A549 treated with AZD9567 at 1 μM for 4 hours (cell line): ENCODE results near the gene SLC30A4. TPM values are rescaled to one million over a fixed set of nuclear protein-coding genes. Genes with fewer than 3 reads are reported as not detected.

Source experiments
- total RNA-seq: library from RNA; stranded (reverse); fragments of 200-300 nt; extraction: Qiagen RNA extraction; gene quantifications from 5 replicates; pipeline ENCODE4 v1.2.3, GENCODE V29; 2022; ENCODE audit not compliant: insufficient read depth

Gene SLC30A4, protein sequence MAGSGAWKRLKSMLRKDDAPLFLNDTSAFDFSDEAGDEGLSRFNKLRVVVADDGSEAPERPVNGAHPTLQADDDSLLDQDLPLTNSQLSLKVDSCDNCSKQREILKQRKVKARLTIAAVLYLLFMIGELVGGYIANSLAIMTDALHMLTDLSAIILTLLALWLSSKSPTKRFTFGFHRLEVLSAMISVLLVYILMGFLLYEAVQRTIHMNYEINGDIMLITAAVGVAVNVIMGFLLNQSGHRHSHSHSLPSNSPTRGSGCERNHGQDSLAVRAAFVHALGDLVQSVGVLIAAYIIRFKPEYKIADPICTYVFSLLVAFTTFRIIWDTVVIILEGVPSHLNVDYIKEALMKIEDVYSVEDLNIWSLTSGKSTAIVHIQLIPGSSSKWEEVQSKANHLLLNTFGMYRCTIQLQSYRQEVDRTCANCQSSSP
- 1.6 to 2.2 TPM (median 1.9 TPM) in 5 replicates for total RNA-seq

DNA sequence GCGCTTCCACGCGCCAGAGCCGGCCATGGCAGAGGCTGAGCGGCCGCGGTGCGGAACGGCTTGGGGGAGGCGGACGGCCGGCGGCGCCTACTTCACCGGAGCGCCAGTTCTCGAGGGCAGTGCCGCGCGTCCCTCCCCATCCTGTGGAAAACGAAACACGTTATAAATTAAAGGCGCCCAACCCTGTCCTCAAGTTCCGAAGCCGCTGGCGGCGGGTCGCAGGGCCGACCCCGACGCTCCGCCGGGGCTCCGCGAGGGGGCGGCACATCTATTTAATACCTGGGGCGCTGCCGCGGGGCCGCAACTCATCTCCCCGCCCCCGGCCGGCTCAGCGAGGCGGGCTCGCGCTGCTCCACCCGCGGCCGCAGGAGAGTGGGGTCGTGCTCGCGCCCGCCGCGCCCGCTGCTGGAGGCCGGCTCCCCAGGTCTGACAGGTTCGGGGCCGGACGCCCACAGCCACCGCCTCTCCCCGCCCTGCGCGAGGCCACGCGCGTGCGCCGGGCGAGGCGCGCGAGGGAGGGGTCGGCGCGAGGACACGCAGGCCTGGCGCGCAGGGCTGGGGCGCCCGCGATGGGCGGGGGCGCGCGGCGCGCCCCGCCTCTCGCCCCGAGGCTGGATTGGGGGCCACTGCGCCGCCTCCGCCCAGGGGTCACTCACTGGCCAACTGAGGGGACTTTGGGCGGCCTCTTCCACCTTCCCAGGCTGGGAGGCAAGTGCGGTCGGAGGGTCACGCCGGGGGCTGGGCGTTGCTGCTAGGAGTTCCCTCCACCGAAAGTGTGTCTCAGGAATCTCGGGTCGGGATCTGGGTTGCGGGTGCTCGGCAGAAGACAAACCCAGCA lies at the start of gene SLC30A4:
Gene SLC30A4, minus strand, starts transcription at position 428 of the 838 bp plus-strand sequence. Its CDS starts 401 bp downstream, at position 27.

Other genes with a start within 250 kb of the SLC30A4 start
- gene GATM, start 144.2 kb downstream of the SLC30A4 start, total RNA-seq = 2.3 to 7.9 TPM (median 2.8 TPM) in 5 replicates
- gene BLOC1S6, start 64.6 kb upstream of the SLC30A4 start, total RNA-seq = 14.7 to 24.0 TPM (median 17.8 TPM) in 5 replicates
- 68.6 to 102 TPM (median 71.6 TPM) in 5 replicates for gene SQOR, start 112.3 kb upstream of the SLC30A4 start, total RNA-seq